Right ventricle myocardium inferior (tissue), 1 donor: ENCODE measurements around the gene CMTM4. TPM values are rescaled to one million over a fixed set of nuclear protein-coding genes. Genes with fewer than 3 reads are reported as not detected.
"Not testable (repeated sequence)": the region's sequence is repeated elsewhere in the genome, so short reads cannot be mapped to it uniquely, and the experiment has no call there.

Source experiments
- ATAC-seq: fragments of 200-7000 bp; cut with Tn5 transposase; one replicate; pipeline ENCODE4 v1.9.1; 2020; ENCODE audit warnings: mild to moderate bottlenecking, moderate library complexity
- DNase-seq: peaks from one replicate; pipeline ENCODE4 v3.0.0; 2021; ENCODE audit errors: missing footprints
- intact Hi-C: fragments of 100-400 bp; cut with DNase I; formaldehyde crosslinking; loops from one replicate; pipeline ENCODE4 v1.11.0; 2022
- total RNA-seq: library from RNA; stranded (reverse); fragmentation: NEBNext Ultra II Directional; extraction: Animal tissue kit (Norgen Biotek cat#: 25700); gene quantifications from one replicate; pipeline ENCODE4 v1.2.1, GENCODE V29; 2021
- donor health status: DM: no; HTN: yes; CAD: no; lungs with severe emphysema.

Gene CMTM4
- total RNA-seq, 1 donor from 2014 or later = 10.9 TPM

- intact Hi-C loops, ATAC-seq, DNase-seq: not testable (repeated sequence)
These were observed 10.9 kb downstream of the CMTM4 start for GRCh38 chr16:66685501-66686115.

- ATAC-seq (no peak), DNase-seq (no peak)
- intact Hi-C loops = no loop called here
These were observed 14.3 kb downstream of the CMTM4 start for GRCh38 chr16:66682271-66682670.

- no peak for ATAC-seq
- intact Hi-C loops = no loop called here
- no peak for DNase-seq
These were observed 14.9 kb downstream of the CMTM4 start for GRCh38 chr16:66681676-66682075.

- no peak for ATAC-seq
- DNase-seq = no peak
These were observed 18.2 kb downstream of the CMTM4 start for GRCh38 chr16:66678337-66678736.

GRCh38 chr16:66677836-66678235 lies 18.7 kb downstream of the CMTM4 start:
- ATAC-seq = no peak
- intact Hi-C loops = no loop called here
- no peak for DNase-seq

More at GRCh38 chr16:66678337-66678736, 18.2 kb downstream of the CMTM4 start:
- intact Hi-C loops = no loop called here

- intact Hi-C loops = no loop called here
- ATAC-seq = no peak
- no peak for DNase-seq
These were observed 19.4 kb downstream of the CMTM4 start for GRCh38 chr16:66677179-66677578.

GRCh38 chr16:66676599-66676998 lies 19.9 kb downstream of the CMTM4 start:
- no peak for DNase-seq
- no peak for ATAC-seq
- intact Hi-C loops = no loop called here

GRCh38 chr16:66673691-66674090 lies 22.9 kb downstream of the CMTM4 start:
- ATAC-seq (no peak), DNase-seq (no peak)
- intact Hi-C loops = no loop called here

GRCh38 chr16:66670691-66671388 lies 25.7 kb downstream of the CMTM4 start:
- ATAC-seq = no peak
- intact Hi-C loops = no loop called here

GRCh38 chr16:66668777-66669444 lies 27.6 kb downstream of the CMTM4 start:
- no peak for DNase-seq
- no peak for ATAC-seq
- intact Hi-C loops = no loop called here

More at GRCh38 chr16:66670691-66671388, 25.7 kb downstream of the CMTM4 start:
- no peak for DNase-seq

GRCh38 chr16:66667944-66668343 lies 28.6 kb downstream of the CMTM4 start:
- intact Hi-C loops = no loop called here
- ATAC-seq = no peak
- no peak for DNase-seq

- DNase-seq (no peak), ATAC-seq (peak; percentile 70)
- intact Hi-C loops = loop anchor here (5.0 kb wide), 2 partner anchors 35 to 210 kb away; partner anchors contain the start of gene CMTM4
These were observed 33.9 kb downstream of the CMTM4 start for GRCh38 chr16:66662445-66663194.

- not testable (repeated sequence) for ATAC-seq, DNase-seq
- intact Hi-C loops = loop anchor here (5.0 kb wide), 2 partner anchors 35 to 210 kb away; partner anchors contain the start of gene CMTM4
These were observed 34.7 kb downstream of the CMTM4 start for GRCh38 chr16:66661671-66662346.

- DNase-seq = no peak
- intact Hi-C loops = loop anchor here (5.0 kb wide), 2 partner anchors 36 to 211 kb away; partner anchors contain the start of gene CMTM4
- peak; percentile 3 for ATAC-seq
These were observed 35.4 kb downstream of the CMTM4 start for GRCh38 chr16:66661210-66661560.

GRCh38 chr16:66660422-66661209 lies 35.9 kb downstream of the CMTM4 start:
- intact Hi-C loops = loop anchor here (5.0 kb wide), 2 partner anchors 37 to 212 kb away; partner anchors contain the start of gene CMTM4
- DNase-seq = peak; percentile 79
- ATAC-seq = peak; percentile 95

- ATAC-seq = no peak
- intact Hi-C loops = no loop called here
- no peak for DNase-seq
These were observed 37.7 kb downstream of the CMTM4 start for GRCh38 chr16:66658860-66659190.

- intact Hi-C loops = no loop called here
- DNase-seq = no peak
These were observed 38.2 kb downstream of the CMTM4 start for GRCh38 chr16:66658143-66658859.

More at GRCh38 chr16:66658143-66658859, 38.2 kb downstream of the CMTM4 start:
- no peak for ATAC-seq
